Measurements from ENCODE around the gene CFAP43. TPM values are rescaled to one million over a fixed set of nuclear protein-coding genes. Genes with fewer than 3 reads are reported as not detected.

Gene CFAP43
- total and polyA plus RNA-seq, 12 donors, result 0.28 to 4.2 (median 1.3) TPM

GRCh38 chr10:104170610-104171254, 61.4 kb downstream of the CFAP43 start:
- H3K9me3 ChIP-seq (replicated peaks in 1 of 3), result no peaks in the 10 kb centered on the region
- 88 to 92% (median 91%) methylated on average over 5 of the region's 5 CpGs for WGBS, 4 donors
- TF ChIP-seq CTCF (IDR thresholded peaks at IDR 0.05), result no peak
- no peak overlapping the region for H3K4me3 ChIP-seq
- no peak overlapping the region for H3K27ac ChIP-seq
- no peaks in the 10 kb centered on the region for H3K36me3 ChIP-seq (replicated peaks in 1 of 2)
- intact Hi-C loops (cut with DNase I), result no loop called here
- no peak for DNase-seq
- H3K27me3 ChIP-seq, result no peaks in the 10 kb centered on the region
- H3K4me1 ChIP-seq (replicated peaks in 1 of 2), result no peaks in the 10 kb centered on the region

- no peak for TF ChIP-seq POLR2A (IDR thresholded peaks at IDR 0.05)
- TF ChIP-seq CTCF (IDR thresholded peaks at IDR 0.05), result no peak
- H3K36me3 ChIP-seq (replicated peaks in 1 of 2), result no peaks in the 10 kb centered on the region
- H3K4me3 ChIP-seq, result no peak overlapping the region
- no peaks in the 10 kb centered on the region for H3K27me3 ChIP-seq
- intact Hi-C loops (cut with DNase I), result no loop called here
- no peaks in the 10 kb centered on the region for H3K4me1 ChIP-seq (replicated peaks in 1 of 2)
- no peak overlapping the region for H3K27ac ChIP-seq
- no peak for DNase-seq
- H3K9me3 ChIP-seq (replicated peaks in 1 of 3), result no peaks in the 10 kb centered on the region
- 71 to 84% (median 72%) methylated on average over 2 of the region's 2 CpGs for WGBS, 4 donors
Observed at GRCh38 chr10:104155591-104155990, 76.6 kb downstream of the CFAP43 start.

- DNase-seq, result no peak
- Histone ChIP-seq H3K27ac (no peak overlapping the region), H3K4me1 (replicated peaks in 1 of 2) (no peaks in the 10 kb centered on the region), H3K27me3 (no peaks in the 10 kb centered on the region), H3K36me3 (replicated peaks in 1 of 2) (no peaks in the 10 kb centered on the region), H3K9me3 (replicated peaks in 1 of 3) (no peaks in the 10 kb centered on the region), H3K4me3 (no peak overlapping the region)
- no peak for TF ChIP-seq POLR2A (IDR thresholded peaks at IDR 0.05)
- no peak for TF ChIP-seq CTCF (IDR thresholded peaks at IDR 0.05)
- intact Hi-C loops (cut with DNase I), result no loop called here
Observed at GRCh38 chr10:104151737-104152136, 80.4 kb downstream of the CFAP43 start.

- Histone ChIP-seq H3K27me3 (no peaks in the 10 kb centered on the region), H3K27ac (no peak overlapping the region), H3K4me1 (replicated peaks in 1 of 2) (no peaks in the 10 kb centered on the region), H3K36me3 (replicated peaks in 1 of 2) (no peaks in the 10 kb centered on the region), H3K9me3 (replicated peaks in 1 of 3) (no peaks in the 10 kb centered on the region), H3K4me3 (no peak overlapping the region)
- TF ChIP-seq CTCF (IDR thresholded peaks at IDR 0.05), result no peak
- no peak for TF ChIP-seq POLR2A (IDR thresholded peaks at IDR 0.05)
- intact Hi-C loops (cut with DNase I), result no loop called here
- no peak for DNase-seq
Observed at GRCh38 chr10:104150139-104150538, 82.0 kb downstream of the CFAP43 start.

Data from adrenal gland (tissue), 12 donors.